H9 (cell line): Measurements from ENCODE around the gene GRK4. TPM values are rescaled to one million over a fixed set of nuclear protein-coding genes. Genes with fewer than 3 reads are reported as not detected.

Source experiments
- DNase-seq: peaks from one replicate; pipeline ENCODE4 v3.0.0-alpha.2; 2017
- H2AFZ ChIP-seq: one replicate; pipeline ENCODE4 v1.6.1; 2013; ENCODE audit warnings: mild to moderate bottlenecking, low read length, control low read depth, moderate library complexity
- H2AK5ac ChIP-seq: 2 replicates; pipeline ENCODE4 v1.6.1; 2013; ENCODE audit warnings: low read length, control low read depth, mixed read lengths; ENCODE audit not compliant: insufficient read length
- H2BK120ac ChIP-seq: one replicate; pipeline ENCODE4 v1.6.1; 2013; ENCODE audit warnings: low read depth, mild to moderate bottlenecking, low read length, control low read depth, inconsistent platforms; ENCODE audit not compliant: poor library complexity, severe bottlenecking
- H2BK12ac ChIP-seq: 2 replicates; pipeline ENCODE4 v1.6.1; 2013; ENCODE audit warnings: low read length, control low read depth, mixed read lengths, low read depth; ENCODE audit not compliant: insufficient read length
- H2BK15ac ChIP-seq: 2 replicates; pipeline ENCODE4 v1.6.1; 2013; ENCODE audit warnings: low read depth, low read length, control low read depth
- H2BK20ac ChIP-seq: one replicate; pipeline ENCODE4 v1.6.1; 2013; ENCODE audit warnings: low read depth, mild to moderate bottlenecking, low read length, control low read depth, inconsistent platforms; ENCODE audit not compliant: poor library complexity, severe bottlenecking
- H2BK5ac ChIP-seq: 2 replicates; pipeline ENCODE4 v1.6.1; 2013; ENCODE audit warnings: low read length, control low read depth, mixed read lengths; ENCODE audit not compliant: insufficient read length
- H3K14ac ChIP-seq: 2 replicates; pipeline ENCODE4 v1.6.1; 2013; ENCODE audit warnings: low read length, control low read depth; ENCODE audit not compliant: insufficient read depth
- H3K18ac ChIP-seq: 2 replicates; pipeline ENCODE4 v1.6.1; 2013; ENCODE audit warnings: low read depth, mild to moderate bottlenecking, mixed read lengths, low read length, control low read depth; ENCODE audit not compliant: insufficient read length
- H3K23ac ChIP-seq: 2 replicates; pipeline ENCODE4 v1.6.1; 2013; ENCODE audit warnings: low read length, control low read depth, mixed read lengths, low read depth; ENCODE audit not compliant: insufficient read length
- H3K23me2 ChIP-seq: 2 replicates; pipeline ENCODE4 v1.6.1; 2013; ENCODE audit warnings: low read depth, mild to moderate bottlenecking, mixed read lengths, low read length, control low read depth; ENCODE audit not compliant: insufficient read length, poor library complexity, severe bottlenecking
- H3K27ac ChIP-seq: 2 replicates; pipeline ENCODE4 v1.5.1; 2013; ENCODE audit warnings: low read length, control low read depth, mixed read lengths, low read depth; ENCODE audit not compliant: insufficient read length
- H3K27me3 ChIP-seq: 2 replicates; pipeline ENCODE4 v1.6.1; 2013; ENCODE audit warnings: low read length, control low read depth, inconsistent platforms; ENCODE audit not compliant: insufficient read depth
- H3K4ac ChIP-seq: 2 replicates; pipeline ENCODE4 v1.6.1; 2013; ENCODE audit warnings: low read depth, mild to moderate bottlenecking, control low read depth, inconsistent platforms, low read length, moderate library complexity
- H3K4me1 ChIP-seq: 2 replicates; pipeline ENCODE4 v1.6.1; 2013; ENCODE audit warnings: low read length, control low read depth, inconsistent platforms; ENCODE audit not compliant: insufficient read depth
- H3K4me2 ChIP-seq: 2 replicates; pipeline ENCODE4 v1.6.1; 2013; ENCODE audit warnings: low read length, control low read depth, mixed read lengths; ENCODE audit not compliant: insufficient read length, insufficient read depth
- H3K56ac ChIP-seq: 2 replicates; pipeline ENCODE4 v1.6.1; 2013; ENCODE audit warnings: low read depth, mild to moderate bottlenecking, mixed read lengths, low read length, control low read depth; ENCODE audit not compliant: insufficient read length
- H3K79me1 ChIP-seq: 2 replicates; pipeline ENCODE4 v1.6.1; 2013; ENCODE audit warnings: low read depth, mild to moderate bottlenecking, moderate library complexity, low read length, control low read depth, inconsistent platforms; ENCODE audit not compliant: insufficient read depth, poor library complexity, severe bottlenecking
- H3K79me2 ChIP-seq: 2 replicates; pipeline ENCODE4 v1.6.1; 2013; ENCODE audit warnings: low read length, control low read depth, inconsistent platforms; ENCODE audit not compliant: insufficient read depth
- H3K9ac ChIP-seq: 2 replicates; pipeline ENCODE4 v1.6.1; 2013; ENCODE audit warnings: low read length, control low read depth, mixed read lengths; ENCODE audit not compliant: insufficient read length; ENCODE audit errors: extremely low read depth
- H3K9me3 ChIP-seq: one replicate; pipeline ENCODE4 v1.6.1; 2013; ENCODE audit warnings: low read depth, low read length, inconsistent platforms; ENCODE audit not compliant: control insufficient read depth
- H3T11ph ChIP-seq: one replicate; pipeline ENCODE4 v1.6.1; 2013; ENCODE audit warnings: mild to moderate bottlenecking, low read length, control low read depth, inconsistent platforms
- H4K20me1 ChIP-seq: one replicate; pipeline ENCODE4 v1.6.1; 2013; ENCODE audit not compliant: control insufficient read depth, insufficient read length, insufficient read depth
- H4K5ac ChIP-seq: 2 replicates; pipeline ENCODE4 v1.6.1; 2013; ENCODE audit warnings: low read depth, mild to moderate bottlenecking, mixed read lengths, low read length, control low read depth; ENCODE audit not compliant: insufficient read length
- H4K8ac ChIP-seq: replicated peaks from 2 replicates; pipeline ENCODE4 v1.6.1; 2013; ENCODE audit warnings: low read length, control low read depth, mixed read lengths, low read depth; ENCODE audit not compliant: insufficient read length
- H4K91ac ChIP-seq: 2 replicates; pipeline ENCODE4 v1.6.1; 2013; ENCODE audit warnings: low read depth, mild to moderate bottlenecking, moderate library complexity, mixed read lengths, low read length, control low read depth; ENCODE audit not compliant: insufficient read length
- H3K27ac Mint-ChIP-seq, 3 experiments: 2 replicates in 2 of 3; 3 replicates in 1 of 3; pipeline ENCODE4 v1.8.0; 2020 to 2021; ENCODE audit warnings: mixed read lengths in 3 of 3, mild to moderate bottlenecking in 1 of 3, moderate library complexity in 1 of 3
- H3K27me3 Mint-ChIP-seq: 2 replicates; pipeline ENCODE4 v1.8.0; 2021; ENCODE audit warnings: low read depth, mild to moderate bottlenecking, moderate library complexity, mixed read lengths
- H3K36me3 Mint-ChIP-seq, 3 experiments: 2 replicates in 2 of 3; 3 replicates in 1 of 3; pipeline ENCODE4 v1.8.0; 2020 to 2021; ENCODE audit warnings: low read depth in 3 of 3, mixed read lengths in 3 of 3; ENCODE audit not compliant: insufficient read depth in 1 of 3
- H3K4me1 Mint-ChIP-seq, 2 experiments: 2 replicates each; pipeline ENCODE4 v1.8.0; 2020; ENCODE audit warnings: mixed read lengths in 2 of 2
- H3K4me3 Mint-ChIP-seq, 2 experiments: 2 replicates in 1 of 2; 3 replicates in 1 of 2; pipeline ENCODE4 v1.8.0; 2020 to 2021; ENCODE audit warnings: mild to moderate bottlenecking in 2 of 2, mixed read lengths in 2 of 2, moderate library complexity in 1 of 2
- H3K9me3 Mint-ChIP-seq, 2 experiments: 2 replicates in 1 of 2; 3 replicates in 1 of 2; pipeline ENCODE4 v1.8.0; 2020; ENCODE audit warnings: mild to moderate bottlenecking in 2 of 2, mixed read lengths in 2 of 2, moderate library complexity in 1 of 2
- WGBS: extraction: QIAGEN DNeasy Blood & Tissue Kit; methylation state at CpG from one replicate; pipeline ENCODE4 v1.1.7; 2013; ENCODE audit warnings: missing lambda C conversion rate, low lambda C conversion rate, mixed read lengths; ENCODE audit not compliant: insufficient read length; ENCODE audit errors: extremely low coverage; 5-methylcytosine and 5-hydroxymethylcytosine counted together
- total RNA-seq: library from RNA; stranded (reverse); gene quantifications from 2 replicates; pipeline ENCODE4 v1.2.1, GENCODE V29; 2021
- TF ChIP-seq, protein P1 (sequence below): fragments of 200-600 bp; sonication (generic); conservative IDR thresholded peaks from 3 replicates; pipeline ENCODE4 v1.8.0; 2021; ENCODE audit warnings: antibody characterized with exemption, mild to moderate bottlenecking

The GRK4 gene
- total RNA-seq, 1 experiment from 2014 or later, result 4.8 TPM

DNA sequence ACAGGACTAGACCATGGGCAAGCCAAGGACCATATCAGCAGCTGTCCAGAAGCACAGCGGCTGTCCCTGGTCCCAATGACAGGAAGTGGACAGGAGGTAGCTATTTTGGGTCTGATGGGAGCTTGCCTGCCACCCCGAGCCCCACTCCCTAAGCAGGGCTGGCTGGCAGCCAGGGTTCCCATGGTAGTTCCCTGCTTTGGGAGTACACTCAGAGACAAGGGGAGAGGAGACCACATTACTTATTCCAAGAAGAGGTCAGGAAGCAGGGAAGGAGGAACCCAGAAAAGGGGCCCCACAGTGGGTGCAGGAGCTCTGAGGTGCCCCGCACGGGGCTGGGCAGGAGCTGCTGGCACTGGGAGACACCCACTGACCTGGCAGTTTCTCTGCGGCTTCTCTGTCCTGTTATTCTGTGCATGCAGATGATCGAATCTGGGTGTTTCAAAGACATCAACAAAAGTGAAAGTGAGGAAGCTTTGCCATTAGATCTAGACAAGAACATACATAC, 74.6 kb downstream of the GRK4 start:
- Histone ChIP-seq H3T11ph (no peak overlapping the region), H3K27me3 (no peaks in the 10 kb centered on the region), H2BK5ac (no peak overlapping the region), H3K4me2 (no peak overlapping the region), H2BK120ac (no peak overlapping the region), H4K91ac (no peak overlapping the region), H4K20me1 (no peaks in the 10 kb centered on the region), H3K4ac (no peak overlapping the region), H3K4me1 (no peaks in the 10 kb centered on the region; the same call in 1 of the 2 replicates), H3K79me2 (no peaks in the 10 kb centered on the region), H3K23ac (no peak overlapping the region), H2BK12ac (no peak overlapping the region), H4K5ac (no peak overlapping the region), H2BK15ac (no peak overlapping the region), H2AFZ (no peak overlapping the region), H2BK20ac (no peak overlapping the region), H3K23me2 (no peaks in the 10 kb centered on the region), H2AK5ac (no peak overlapping the region), H3K56ac (no peak overlapping the region), H3K14ac (no peak overlapping the region), H3K9ac (no peak overlapping the region), H3K79me1 (no peaks in the 10 kb centered on the region), H3K27ac (no peak overlapping the region), H3K18ac (no peak overlapping the region), H3K9me3 (no peaks in the 10 kb centered on the region), H4K8ac (no peak overlapping the region)
- H3K36me3 Mint-ChIP-seq, result no peaks in the 10 kb centered on the region; a peak in 1 of 7 replicates
- DNase-seq, result no peak
- peaks cover 7 to 21% of the 10 kb centered on the region in 2 experiments for H3K4me1 Mint-ChIP-seq
- no peak overlapping the region for H3K27ac Mint-ChIP-seq
- peaks cover 6% of the 10 kb centered on the region for H3K27me3 Mint-ChIP-seq
- TF ChIP-seq, protein P1, sequence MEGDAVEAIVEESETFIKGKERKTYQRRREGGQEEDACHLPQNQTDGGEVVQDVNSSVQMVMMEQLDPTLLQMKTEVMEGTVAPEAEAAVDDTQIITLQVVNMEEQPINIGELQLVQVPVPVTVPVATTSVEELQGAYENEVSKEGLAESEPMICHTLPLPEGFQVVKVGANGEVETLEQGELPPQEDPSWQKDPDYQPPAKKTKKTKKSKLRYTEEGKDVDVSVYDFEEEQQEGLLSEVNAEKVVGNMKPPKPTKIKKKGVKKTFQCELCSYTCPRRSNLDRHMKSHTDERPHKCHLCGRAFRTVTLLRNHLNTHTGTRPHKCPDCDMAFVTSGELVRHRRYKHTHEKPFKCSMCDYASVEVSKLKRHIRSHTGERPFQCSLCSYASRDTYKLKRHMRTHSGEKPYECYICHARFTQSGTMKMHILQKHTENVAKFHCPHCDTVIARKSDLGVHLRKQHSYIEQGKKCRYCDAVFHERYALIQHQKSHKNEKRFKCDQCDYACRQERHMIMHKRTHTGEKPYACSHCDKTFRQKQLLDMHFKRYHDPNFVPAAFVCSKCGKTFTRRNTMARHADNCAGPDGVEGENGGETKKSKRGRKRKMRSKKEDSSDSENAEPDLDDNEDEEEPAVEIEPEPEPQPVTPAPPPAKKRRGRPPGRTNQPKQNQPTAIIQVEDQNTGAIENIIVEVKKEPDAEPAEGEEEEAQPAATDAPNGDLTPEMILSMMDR, result no peak
- H3K9me3 Mint-ChIP-seq, result no peaks in the 10 kb centered on the region
- WGBS, result no CpG with 5 or more reads among the region's 6 CpGs
- H3K4me3 Mint-ChIP-seq, result no peak overlapping the region
